ENCODE results near the gene P2RY11.

- no peak for TF ChIP-seq POLR2A (IDR thresholded peaks at IDR 0.05)
- TF ChIP-seq, protein P1, sequence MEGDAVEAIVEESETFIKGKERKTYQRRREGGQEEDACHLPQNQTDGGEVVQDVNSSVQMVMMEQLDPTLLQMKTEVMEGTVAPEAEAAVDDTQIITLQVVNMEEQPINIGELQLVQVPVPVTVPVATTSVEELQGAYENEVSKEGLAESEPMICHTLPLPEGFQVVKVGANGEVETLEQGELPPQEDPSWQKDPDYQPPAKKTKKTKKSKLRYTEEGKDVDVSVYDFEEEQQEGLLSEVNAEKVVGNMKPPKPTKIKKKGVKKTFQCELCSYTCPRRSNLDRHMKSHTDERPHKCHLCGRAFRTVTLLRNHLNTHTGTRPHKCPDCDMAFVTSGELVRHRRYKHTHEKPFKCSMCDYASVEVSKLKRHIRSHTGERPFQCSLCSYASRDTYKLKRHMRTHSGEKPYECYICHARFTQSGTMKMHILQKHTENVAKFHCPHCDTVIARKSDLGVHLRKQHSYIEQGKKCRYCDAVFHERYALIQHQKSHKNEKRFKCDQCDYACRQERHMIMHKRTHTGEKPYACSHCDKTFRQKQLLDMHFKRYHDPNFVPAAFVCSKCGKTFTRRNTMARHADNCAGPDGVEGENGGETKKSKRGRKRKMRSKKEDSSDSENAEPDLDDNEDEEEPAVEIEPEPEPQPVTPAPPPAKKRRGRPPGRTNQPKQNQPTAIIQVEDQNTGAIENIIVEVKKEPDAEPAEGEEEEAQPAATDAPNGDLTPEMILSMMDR (IDR thresholded peaks at IDR 0.05): no peak
Observed at GRCh38 chr19:10138879-10139795, 27.6 kb downstream of the P2RY11 start.

Data from body of pancreas (tissue), 4 donors.